SK-N-SH (cell line): Measurements from ENCODE around the gene RFX3. TPM values are rescaled to one million over a fixed set of nuclear protein-coding genes. Genes with fewer than 3 reads are reported as not detected.

Experiments used
- CTCF ChIA-PET: fragments of 300-600, 350-600 bp; formaldehyde crosslinking; extraction: SDS; loops from one replicate; lab custom pipeline; 2021; lab: Yijun Ruan, JAX
- POLR2A ChIA-PET: fragments of 350-600 bp; sonication (Branson Sonifier 250); formaldehyde crosslinking; extraction: SDS; loops from one replicate; lab custom pipeline; 2020; ENCODE audit warnings: antibody characterized with exemption, inconsistent platforms; lab: Yijun Ruan, JAX
- DNase-seq: peaks from one replicate; pipeline ENCODE4 v3.0.0; 2012
- H2AFZ ChIP-seq: fragments of 200-600 bp; sonication (generic); 2 replicates; pipeline ENCODE4 v1.8.1; 2016; ENCODE audit warnings: antibody characterized with exemption, mild to moderate bottlenecking, low read depth
- H3F3A ChIP-seq: fragments of 200-600 bp; sonication (generic); replicated peaks from 2 replicates; pipeline ENCODE3; 2016; ENCODE audit warnings: antibody characterized with exemption, mild to moderate bottlenecking; ENCODE audit not compliant: insufficient read depth
- H3K27ac ChIP-seq, 2 experiments: fragments of 200-500 bp in 1 of 2; fragments of 200-600 bp in 1 of 2; sonication (Bioruptor generic) in 1 of 2; sonication (generic), shearing (Covaris generic) in 1 of 2; 2 replicates each; pipeline versions ENCODE4 v1.5.1 to v1.6.1; 2014 to 2016; ENCODE audit warnings: low read depth in 2 of 2, inconsistent platforms in 1 of 2, low read length in 1 of 2, mild to moderate bottlenecking in 1 of 2, mixed read lengths in 1 of 2
- H3K27me3 ChIP-seq: fragments of 200-600 bp; sonication (generic), shearing (Covaris generic); 2 replicates; pipeline ENCODE4 v1.6.1; 2016; ENCODE audit warnings: mixed run types; ENCODE audit not compliant: insufficient read depth
- H3K36me3 ChIP-seq, 2 experiments: fragments of 200-500 bp in 1 of 2; fragments of 200-600 bp in 1 of 2; sonication (Bioruptor generic) in 1 of 2; sonication (generic) in 1 of 2; replicated peaks in 1 of 2; 2 replicates each; pipeline versions ENCODE3 to v1.5.1; 2014 to 2016; ENCODE audit warnings: low read length in 1 of 2, mild to moderate bottlenecking in 1 of 2; ENCODE audit not compliant: insufficient read depth in 2 of 2, control insufficient read depth in 1 of 2
- H3K4me1 ChIP-seq, 2 experiments: fragments of 200-500 bp in 1 of 2; fragments of 200-600 bp in 1 of 2; sonication (Bioruptor generic) in 1 of 2; sonication (generic), shearing (Covaris generic) in 1 of 2; 2 replicates each; pipeline versions ENCODE4 v1.5.1 to v1.6.1; 2014 to 2016; ENCODE audit warnings: low read depth in 1 of 2, low read length in 1 of 2, mixed run types in 1 of 2; ENCODE audit not compliant: insufficient read depth in 2 of 2, control insufficient read depth in 1 of 2
- H3K4me2 ChIP-seq: fragments of 200-600 bp; sonication (generic), shearing (Covaris generic); 2 replicates; pipeline ENCODE4 v1.6.1; 2017; ENCODE audit warnings: mixed run types
- H3K4me3 ChIP-seq, 2 experiments: fragments of 200-500 bp in 1 of 2; fragments of 200-600 bp in 1 of 2; sonication (Bioruptor generic) in 1 of 2; sonication (generic), shearing (Covaris generic) in 1 of 2; 2 replicates each; pipeline versions ENCODE4 v1.5.1 to v1.8.1; 2014 to 2016; ENCODE audit warnings: low read depth in 2 of 2, inconsistent platforms in 1 of 2, low read length in 1 of 2, mild to moderate bottlenecking in 1 of 2, mixed read lengths in 1 of 2, moderate library complexity in 1 of 2
- H3K79me2 ChIP-seq: fragments of 200-600 bp; sonication (generic); 2 replicates; pipeline ENCODE4 v1.8.1; 2017; ENCODE audit warnings: mild to moderate bottlenecking; ENCODE audit not compliant: insufficient read depth
- H3K9ac ChIP-seq: fragments of 200-600 bp; sonication (generic); 2 replicates; pipeline ENCODE4 v1.6.1; 2017; ENCODE audit warnings: mixed run types
- H3K9me2 ChIP-seq: fragments of 200-600 bp; sonication (generic); 2 replicates; pipeline ENCODE4 v1.6.1; 2017; ENCODE audit warnings: mixed run types
- H3K9me3 ChIP-seq: fragments of 200-600 bp; sonication (generic); 2 replicates; pipeline ENCODE4 v1.6.1; 2017; ENCODE audit warnings: mixed run types, mild to moderate bottlenecking, moderate library complexity
- H4K20me1 ChIP-seq: fragments of 200-600 bp; sonication (generic); 2 replicates; pipeline ENCODE4 v1.6.1; 2017; ENCODE audit warnings: mild to moderate bottlenecking, mixed run types; ENCODE audit not compliant: insufficient read depth
- CHD2 ChIP-seq: fragments of 150-350 bp; IDR thresholded peaks from 2 replicates; pipeline ENCODE4 v1.6.1; 2018; ENCODE audit warnings: low read length; ENCODE audit not compliant: partially characterized antibody
- CTCF ChIP-seq: fragments of 200-600 bp; sonication (generic); IDR thresholded peaks from 2 replicates; pipeline ENCODE4 v1.6.1; 2017; ENCODE audit warnings: antibody characterized with exemption, mild to moderate bottlenecking, moderate library complexity
- ELF1 ChIP-seq: IDR thresholded peaks from 2 replicates; pipeline ENCODE4 v1.4.0; 2012
- EZH2phosphoT487 ChIP-seq: fragments of 200-600 bp; sonication (generic); IDR thresholded peaks from 2 replicates; pipeline ENCODE4 v1.6.1; 2017; ENCODE audit warnings: low read depth, mixed run types, mild to moderate bottlenecking, antibody characterized with exemption, moderate library complexity, borderline replicate concordance
- FOXM1 ChIP-seq: IDR thresholded peaks from 2 replicates; pipeline ENCODE4 v1.4.0; 2012; ENCODE audit warnings: low read depth, mild to moderate bottlenecking
- RAD21 ChIP-seq: IDR thresholded peaks from 2 replicates; pipeline ENCODE4 v1.6.1; 2012; ENCODE audit warnings: mild to moderate bottlenecking, low read length
- RCOR1 ChIP-seq: fragments of 150-350 bp; IDR thresholded peaks from 2 replicates; pipeline ENCODE4 v1.6.1; 2017; ENCODE audit warnings: antibody characterized with exemption, low read length
- REST ChIP-seq: IDR thresholded peaks from 2 replicates; pipeline ENCODE4 v1.6.1; 2012; ENCODE audit warnings: mild to moderate bottlenecking, low read depth, low read length, moderate library complexity
- RFX5 ChIP-seq: IDR thresholded peaks from 2 replicates; pipeline ENCODE4 v1.6.1; 2012; ENCODE audit warnings: mild to moderate bottlenecking, improper control_type of control experiment, low read length
- RXRA ChIP-seq: IDR thresholded peaks from 2 replicates; pipeline ENCODE4 v1.4.0; 2012; ENCODE audit warnings: low read depth, mild to moderate bottlenecking, borderline replicate concordance
- SIN3A ChIP-seq: IDR thresholded peaks from 2 replicates; pipeline ENCODE4 v1.6.1; 2012; ENCODE audit warnings: low read depth, mild to moderate bottlenecking, low read length, moderate library complexity, borderline replicate concordance
- TCF12 ChIP-seq: IDR thresholded peaks from 2 replicates; pipeline ENCODE4 v1.4.0; 2012
- YY1 ChIP-seq: IDR thresholded peaks from 2 replicates; pipeline ENCODE4 v1.4.0; 2012; ENCODE audit warnings: low read depth, mild to moderate bottlenecking
- polyA plus RNA-seq, 3 experiments: library from polyadenylated mRNA; depleted of rRNA; stranded (reverse); fragments of >200 nt; gene quantifications; 2 replicates each; pipeline ENCODE4 v1.2.3, GENCODE V29; 2012

RFX3 gene
- polyA plus RNA-seq, 1 of the 3 experiments (the other 2 are of a cell fraction): 1.7 TPM

DNA sequence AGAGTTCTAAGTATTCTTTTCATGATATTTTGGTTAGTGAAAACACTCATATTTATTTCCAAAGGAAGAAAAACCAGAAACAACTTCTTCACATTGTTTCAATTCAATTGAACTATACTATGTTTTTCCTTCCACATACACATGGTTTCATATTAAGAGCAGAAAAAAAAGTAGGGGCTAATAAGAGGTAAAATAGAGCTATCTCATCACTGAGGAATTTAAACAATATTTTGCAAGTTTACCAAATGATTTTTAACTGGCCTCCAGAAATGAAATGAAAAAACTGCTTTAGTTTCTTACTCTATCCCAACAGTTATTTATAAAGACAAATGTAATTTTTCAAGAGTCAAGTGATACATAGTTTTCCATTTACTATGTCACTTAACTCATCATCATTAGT is 233.5 kb downstream of the RFX3 start:
- no peak for TF ChIP-seq REST
- TF ChIP-seq RAD21: no peak
- TF ChIP-seq YY1: no peak
- no peak for TF ChIP-seq CTCF
- TF ChIP-seq RCOR1: no peak
- no peak for TF ChIP-seq RXRA
- TF ChIP-seq FOXM1: no peak
- TF ChIP-seq EZH2phosphoT487: no peak
- no peak for TF ChIP-seq TCF12
- TF ChIP-seq CHD2: no peak
- no peak for TF ChIP-seq ELF1
- no peak for TF ChIP-seq RFX5
- no peak for TF ChIP-seq SIN3A
- TF ChIP-seq, all 33 proteins: peak for 0

More for the DNA sequence above, 233.5 kb downstream of the RFX3 start:
- Histone ChIP-seq H3K36me3 (peaks cover 11 to 12% of the 10 kb centered on the region in 2 experiments), H3K27me3 (no peaks in the 10 kb centered on the region), H3K9me2 (no peaks in the 10 kb centered on the region), H3K4me1 (no peaks in the 10 kb centered on the region), H3K27ac (no peak overlapping the region), H3K9ac (no peak overlapping the region), H2AFZ (no peak overlapping the region), H3K9me3 (no peaks in the 10 kb centered on the region), H4K20me1 (no peaks in the 10 kb centered on the region), H3K4me3 (no peak overlapping the region), H3K79me2 (no peaks in the 10 kb centered on the region), H3K4me2 (no peak overlapping the region), H3F3A (no peaks in the 10 kb centered on the region)
- ChIA-PET POLR2A (no interaction called here), CTCF (interaction anchor here (0.9 to 2.4 kb wide), 2 partner anchors 11 to 1160 kb away, joined by 3 to 9 read pairs; no protein-coding TSS in a partner anchor)
- DNase-seq: no peak
